DMS53 treated with DMSO at 0.1 percent for 48 hours (cell line): Measurements from ENCODE around the gene SLC35F3.

Experiments
- DNase-seq: peaks from one replicate; lab custom pipeline; 2025; ENCODE audit not compliant: unreplicated experiment; lab: John Stamatoyannopoulos, UW

Gene SLC35F3

DNA sequence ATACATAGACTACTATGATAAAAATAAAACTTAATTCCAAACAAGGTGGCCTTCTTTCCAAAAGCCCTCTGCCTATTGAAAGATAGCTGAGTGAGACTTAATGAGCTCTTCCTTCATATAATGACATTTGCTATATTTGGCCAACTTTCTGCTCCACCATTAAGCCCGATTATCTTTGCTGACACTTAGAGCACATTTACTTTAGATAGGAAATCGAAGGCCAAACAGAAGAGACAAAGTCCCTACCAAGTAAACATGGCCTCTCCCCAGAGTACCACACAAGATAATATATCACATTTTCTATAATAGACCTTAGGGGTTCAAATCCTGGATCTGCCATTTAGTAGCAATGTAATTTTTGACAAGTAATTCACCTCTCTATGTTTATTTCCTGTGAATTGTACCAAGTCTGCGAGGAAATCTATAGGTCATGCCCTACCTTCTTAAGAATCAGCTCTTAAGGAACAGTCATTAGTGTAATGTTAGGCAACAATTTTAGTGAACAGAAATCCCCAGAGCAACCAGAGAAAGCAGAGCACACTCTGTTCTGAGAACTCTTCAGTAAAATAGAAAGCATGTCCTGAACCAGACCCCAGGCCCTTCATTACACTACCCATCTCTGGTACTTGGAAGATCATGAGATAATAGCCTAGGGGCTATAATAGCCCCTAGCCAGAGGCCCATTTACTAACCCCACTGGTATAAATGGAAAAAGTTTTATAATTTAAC is 451.5 kb downstream of the SLC35F3 start:
- no peak for DNase-seq

DNA sequence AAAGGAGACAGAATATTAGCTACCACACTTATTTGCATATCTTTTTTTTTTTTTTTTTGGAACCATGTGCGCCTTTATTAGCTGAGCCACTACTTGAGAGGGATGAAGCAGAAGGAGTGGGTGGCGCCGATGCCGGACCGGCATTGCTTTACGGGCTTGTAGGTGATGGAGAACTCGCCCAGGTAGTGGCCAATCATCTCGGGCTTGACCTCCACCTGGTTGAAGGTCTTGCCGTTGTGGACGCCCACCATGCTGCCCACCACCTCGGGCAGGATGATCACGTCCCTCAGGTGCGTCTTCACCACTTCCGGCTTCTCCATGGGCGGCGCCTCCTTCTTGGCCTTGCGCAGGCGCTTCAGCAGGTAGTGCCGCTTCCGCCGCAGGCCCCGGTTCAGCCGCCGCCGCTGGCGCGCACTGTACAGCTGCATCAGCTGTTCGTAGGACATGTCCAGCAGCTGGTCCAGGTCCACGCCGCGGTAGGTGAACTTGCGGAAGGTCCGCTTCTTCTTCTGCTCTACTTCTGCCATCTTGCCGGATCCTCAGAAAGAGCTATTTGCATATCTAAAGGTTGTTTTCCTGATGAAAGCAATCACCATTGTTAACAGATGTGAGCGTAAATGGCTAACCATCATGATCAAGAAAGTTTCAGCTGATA is 452.3 kb downstream of the SLC35F3 start:
- peak; percentile 65 for DNase-seq

DNA sequence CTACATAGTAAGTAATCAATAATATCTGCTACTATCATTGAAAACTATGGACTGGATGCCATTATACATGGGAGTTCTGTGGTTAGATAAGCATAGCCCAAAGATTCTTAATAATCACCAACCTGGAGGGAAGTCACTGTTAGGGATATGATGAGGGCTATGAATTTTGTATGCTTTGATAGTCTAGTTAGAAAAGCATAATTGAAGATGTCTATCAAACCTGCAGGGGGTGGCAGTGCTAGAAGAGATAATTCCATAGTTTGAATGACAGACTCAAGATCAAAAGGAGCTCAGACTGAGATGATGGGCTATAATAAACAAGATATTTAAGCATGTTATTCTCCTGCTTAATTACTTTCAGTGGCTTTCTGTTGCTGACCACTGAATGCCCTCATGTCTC is 453.4 kb downstream of the SLC35F3 start:
- DNase-seq = no peak

DNA sequence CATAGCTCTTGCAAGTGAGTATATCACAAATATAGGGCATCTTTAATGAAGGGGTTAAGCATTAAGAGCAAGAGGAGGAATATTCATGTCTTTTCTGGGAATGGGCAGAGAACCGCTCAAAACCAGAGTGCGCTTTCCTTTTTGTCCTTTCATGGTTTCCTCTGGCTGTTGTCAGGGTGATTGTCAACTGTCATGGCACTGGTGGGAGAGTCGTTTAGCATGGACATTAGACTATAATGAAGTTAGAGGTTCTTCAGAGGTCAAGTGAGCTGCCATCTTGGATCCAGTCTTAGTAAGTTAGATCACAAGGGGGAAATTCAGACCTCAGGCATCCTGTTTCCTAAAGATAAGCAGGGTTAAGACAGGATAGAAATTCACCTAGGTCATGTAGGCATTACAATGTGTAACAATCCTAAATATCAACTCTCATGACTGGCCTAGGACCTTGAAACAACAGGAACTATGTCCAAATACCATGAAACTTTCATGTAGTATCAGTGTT is 456.7 kb downstream of the SLC35F3 start:
- DNase-seq = no peak

DNA sequence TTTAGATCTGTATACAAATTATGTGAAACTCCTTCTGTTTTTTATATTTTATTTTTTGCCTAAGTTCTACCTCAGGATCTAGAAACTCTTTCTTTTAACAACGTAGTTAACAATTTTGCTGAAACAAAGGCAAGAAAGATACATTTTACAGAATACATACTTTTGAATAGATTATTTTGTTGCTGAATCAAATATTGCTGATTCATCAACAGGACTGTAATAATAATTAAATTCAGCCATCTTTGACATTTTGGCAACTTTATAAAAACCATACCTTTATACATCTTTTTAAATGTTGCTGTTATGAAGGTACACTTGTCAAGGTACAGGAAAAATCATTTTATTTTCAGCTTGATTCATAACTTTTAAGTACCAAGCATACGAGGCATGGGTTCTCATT is 458.1 kb downstream of the SLC35F3 start:
- DNase-seq = no peak

DNA sequence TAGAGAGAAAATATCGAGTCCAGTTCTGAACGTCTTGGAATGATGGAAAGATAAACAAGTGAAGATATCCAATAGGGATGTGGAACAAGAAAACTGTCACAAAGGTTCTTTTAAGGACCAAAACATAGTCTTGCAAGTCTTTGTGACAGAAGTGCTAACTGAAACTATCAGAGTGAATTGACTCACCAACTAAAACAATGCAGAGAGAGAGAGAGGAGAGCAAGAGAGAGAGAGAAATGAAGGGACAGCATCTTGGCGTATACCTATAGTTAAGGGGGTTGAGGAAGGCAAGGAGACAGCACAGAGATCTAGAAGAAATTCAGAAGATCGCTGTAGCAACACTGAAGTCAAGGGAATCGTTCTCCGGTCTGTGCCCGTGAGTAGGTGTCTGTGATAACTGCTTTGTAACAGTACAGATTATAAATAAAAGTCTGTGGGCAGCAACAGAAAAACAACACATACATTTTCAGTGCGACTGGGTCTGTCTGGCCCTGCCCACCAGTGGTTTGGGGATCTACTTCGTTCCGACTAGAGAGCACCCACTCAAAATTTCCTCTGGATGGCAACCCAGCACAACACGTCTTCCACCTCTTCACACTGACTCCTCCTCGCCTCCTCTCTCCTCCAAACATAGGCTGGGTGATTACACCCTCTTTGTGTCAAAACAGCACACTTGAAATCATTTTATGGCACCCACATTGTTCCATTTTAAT is 464.0 kb downstream of the SLC35F3 start:
- DNase-seq = no peak

DNA sequence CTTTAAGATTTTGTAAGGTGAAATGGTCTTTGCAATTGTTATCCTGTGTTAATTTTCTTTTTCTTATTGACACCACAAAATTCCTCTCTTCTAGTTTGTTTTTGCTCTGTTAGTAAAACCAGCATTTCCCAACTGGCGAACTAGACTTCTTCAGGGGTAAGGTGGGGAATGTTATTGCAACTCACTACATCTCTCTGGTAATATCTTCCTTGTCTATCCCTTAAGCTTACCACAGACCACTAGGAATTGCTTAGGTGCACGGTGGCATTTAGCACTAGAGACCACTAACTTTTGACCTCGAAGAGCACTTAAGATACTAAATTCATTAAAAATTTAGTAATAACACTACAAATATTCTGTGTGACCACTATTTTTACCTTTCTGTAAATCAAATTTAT is 464.6 kb downstream of the SLC35F3 start:
- DNase-seq = no peak

DNA sequence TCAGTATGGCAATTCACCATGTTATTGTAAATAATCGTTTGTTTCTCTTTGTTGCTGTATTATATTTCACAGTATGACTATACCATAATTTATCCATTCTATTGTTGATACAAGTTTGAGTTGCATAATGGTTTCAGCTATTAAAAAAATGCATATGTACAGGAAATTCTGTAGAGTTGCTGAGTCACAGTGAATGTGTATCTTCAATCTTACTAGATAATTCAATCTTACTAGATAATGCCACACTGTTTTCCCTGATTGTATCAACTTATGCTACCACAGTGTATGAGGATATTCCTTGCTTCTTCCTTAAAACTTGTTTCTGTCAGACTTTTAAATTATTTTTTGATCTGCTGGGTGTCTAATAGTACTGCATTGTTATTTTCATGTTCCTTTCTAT is 465.3 kb downstream of the SLC35F3 start:
- DNase-seq = peak; percentile 7

DNA sequence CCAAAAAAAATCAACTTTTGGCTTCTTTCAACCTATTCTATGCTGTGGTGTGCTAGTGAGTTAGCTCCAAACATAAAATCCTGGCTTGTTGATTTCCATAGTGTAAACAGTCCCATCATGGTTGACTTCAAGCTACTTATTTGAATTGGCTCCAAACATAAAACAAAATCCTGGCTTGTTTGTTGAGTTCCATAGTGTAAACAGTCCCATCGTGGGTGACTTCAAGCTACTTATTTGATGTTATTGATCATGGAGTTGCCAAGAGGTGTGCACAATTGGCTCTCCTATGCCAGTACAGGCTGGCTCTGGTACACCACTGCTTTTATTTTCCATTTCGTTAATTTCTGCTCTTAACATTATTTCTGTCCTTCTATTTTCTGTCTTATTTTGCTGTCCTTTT is 466.9 kb downstream of the SLC35F3 start:
- DNase-seq = peak; percentile 38

DNA sequence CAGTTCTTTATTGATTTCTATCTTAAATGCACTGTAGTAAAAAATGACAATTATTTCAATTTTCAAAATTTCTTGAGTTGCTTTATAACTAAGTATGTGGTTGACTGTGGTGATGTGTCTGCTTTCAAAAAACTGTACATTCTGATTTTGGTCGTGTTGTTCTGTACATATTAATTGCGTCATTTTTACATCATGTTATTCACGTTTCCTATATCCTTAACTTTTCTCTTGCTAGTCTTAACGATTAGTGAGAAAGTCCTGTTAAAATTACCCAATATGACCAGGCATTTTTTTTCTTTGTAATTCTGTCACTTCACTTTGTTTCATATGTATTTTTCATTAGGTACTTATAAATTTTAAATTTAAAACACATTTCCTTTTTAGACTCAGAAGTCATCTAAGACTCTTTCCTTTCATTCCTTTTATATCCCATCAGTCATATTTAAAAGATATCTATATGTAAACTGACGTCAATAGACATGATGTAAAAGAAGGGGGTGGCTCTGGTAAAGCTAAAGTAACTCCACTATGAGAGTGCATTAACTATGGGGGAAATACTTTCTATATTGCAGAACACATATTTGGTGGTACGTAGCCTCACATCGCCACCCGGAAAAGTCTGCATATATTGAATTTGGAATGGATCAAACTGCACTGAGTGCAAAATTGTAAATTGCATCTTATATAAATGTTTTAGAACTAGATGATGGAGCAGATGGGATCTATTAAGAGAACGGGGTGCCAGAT is 467.7 kb downstream of the SLC35F3 start:
- DNase-seq = no peak

DNA sequence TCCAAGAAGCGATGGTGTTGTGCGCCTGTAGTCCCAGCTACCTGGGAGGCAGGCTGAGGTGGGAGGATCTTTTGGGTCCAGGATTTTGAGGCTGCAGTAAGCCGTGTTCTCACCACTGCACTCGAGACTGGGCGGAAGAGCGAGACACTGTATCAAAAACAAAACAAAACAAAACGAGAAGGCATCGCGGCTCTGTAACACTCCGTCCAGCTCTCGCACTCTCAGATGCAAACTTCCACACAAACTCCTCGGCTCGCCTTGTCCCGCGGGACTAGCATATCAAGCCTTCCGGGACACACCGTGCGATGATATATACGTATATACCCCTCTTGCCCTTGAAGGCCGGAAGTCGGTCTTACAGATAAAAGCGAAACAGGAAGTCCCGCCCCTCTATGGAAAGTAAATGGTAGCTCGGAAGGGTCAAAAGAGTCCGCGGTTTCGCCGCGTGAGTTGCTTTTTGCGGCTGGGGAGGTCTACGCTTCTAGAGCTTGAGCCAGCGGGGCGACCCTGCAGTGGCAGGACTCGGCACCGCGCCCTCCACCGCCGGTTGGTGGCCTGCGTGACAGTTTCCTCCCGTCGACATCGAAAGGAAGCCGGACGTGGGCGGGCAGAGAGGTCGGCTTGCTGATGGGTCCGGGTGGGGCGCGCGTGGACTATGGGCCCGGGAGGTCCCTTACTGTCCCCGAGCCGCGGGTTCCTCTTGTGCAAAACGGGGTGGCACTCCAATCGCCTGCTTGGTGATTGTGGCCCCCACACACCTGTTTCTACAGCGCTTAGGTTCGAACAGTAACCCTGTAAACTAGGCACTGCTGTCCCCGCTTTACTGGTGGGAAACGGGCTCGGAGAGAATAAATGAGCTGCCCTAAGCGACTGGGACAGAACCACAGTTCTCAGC is 468.8 kb downstream of the SLC35F3 start, which contains the start of gene COA6:
TSS of gene COA6 (plus strand) at position 393 of the 895 bp plus-strand sequence. CDS start at position 404, 11 bp downstream.
- DNase-seq = peak; percentile 92

DNA sequence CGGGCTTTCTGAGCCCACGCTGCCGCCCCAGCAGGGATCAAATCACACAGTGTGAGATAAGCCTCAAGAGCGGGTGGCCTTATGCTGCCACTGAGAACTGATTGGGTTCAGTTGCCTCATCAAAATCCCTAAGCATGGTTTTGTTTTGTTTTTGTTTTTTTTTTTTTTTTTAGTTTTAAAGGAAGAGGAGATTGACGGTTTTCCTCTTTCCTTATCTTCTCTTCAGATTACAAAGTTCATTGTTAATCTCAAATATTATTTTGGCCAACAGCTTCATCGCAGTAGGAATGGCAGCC is 469.4 kb downstream of the SLC35F3 start:
- no peak for DNase-seq
